ENCODE data around the gene ERN1. TPM values are rescaled to one million over a fixed set of nuclear protein-coding genes. Genes with fewer than 3 reads are reported as not detected.

Gene ERN1
- total and polyA plus RNA-seq, 2 of the 8 experiments (the other 6 are each of a cell fraction or from before 2014, with no cell fraction given), result 1.8 to 3.9 TPM

- no peak overlapping the region for H3K56ac ChIP-seq (replicated peaks; ENCODE audit: insufficient read length, low read depth, low read length)
- H4K5ac ChIP-seq (ENCODE audit: insufficient read length, low read depth, low read length), result no peak overlapping the region
- H4K8ac ChIP-seq (ENCODE audit: extremely low read depth, insufficient read depth, low read length), result no peak overlapping the region
- no peaks in the 10 kb centered on the region for H4K20me1 ChIP-seq (replicated peaks in 1 of 2; ENCODE audit: control insufficient read depth in 1 of 2, insufficient read depth in 2 of 2, low read length in 2 of 2)
- no peaks in the 10 kb centered on the region for H3K79me1 ChIP-seq (ENCODE audit: low read depth, low read length)
- no peak overlapping the region for H3K18ac ChIP-seq (ENCODE audit: extremely low read depth, low read length)
- H2BK12ac ChIP-seq (ENCODE audit: low read depth, low read length), result no peak overlapping the region
- H3K4me2 ChIP-seq (ENCODE audit: insufficient read depth in 1 of 2, low read depth in 2 of 2, low read length in 2 of 2), result no peak overlapping the region
- no peak overlapping the region for H2AK5ac ChIP-seq (ENCODE audit: low read depth, low read length)
- no peak overlapping the region for H2BK15ac ChIP-seq (ENCODE audit: low read length)
- H3K23ac ChIP-seq (ENCODE audit: insufficient read length), result no peak overlapping the region
- ChIA-PET CTCF (ENCODE audit: partially characterized antibody) (interaction anchor here (0.5 to 4.0 kb wide), 15 partner anchors 9 to 124 kb away, joined by 3 to 26 read pairs (median 4); partner anchors contain the start of genes CSHL1, GH1 and PRR29), POLR2A (ENCODE audit: partially characterized antibody) (interaction anchor here (0.6 to 1.4 kb wide), 3 partner anchors 8 to 760 kb away, joined by 3 read pairs; partner anchors contain the start of gene PRR29)
- H3K79me2 ChIP-seq (ENCODE audit: control insufficient read depth in 1 of 2, insufficient read depth in 2 of 2, low read length in 2 of 2), result no peaks in the 10 kb centered on the region
- no peak for FAIRE-seq
- H4K91ac ChIP-seq (replicated peaks; ENCODE audit: insufficient read length, low read length), result no peak overlapping the region
- H2BK20ac ChIP-seq (ENCODE audit: low read length), result no peak overlapping the region
- H3K27ac ChIP-seq (ENCODE audit: low read depth, low read length), result no peak overlapping the region
- peaks cover 0 to 12% (median 5%) of the 10 kb centered on the region in 4 experiments; a peak in 4 of 7 replicates for H3K4me1 ChIP-seq (replicated peaks in 1 of 4; ENCODE audit: control insufficient read depth in 3 of 4, insufficient read depth in 4 of 4, low read length in 3 of 4)
- no peak overlapping the region for H3K14ac ChIP-seq (ENCODE audit: insufficient read length)
- H2BK5ac ChIP-seq (ENCODE audit: low read depth, low read length), result no peak overlapping the region
- H3K27me3 ChIP-seq (replicated peaks in 1 of 4; ENCODE audit: control insufficient read depth in 3 of 4, extremely low read depth in 1 of 4, insufficient read depth in 3 of 4, low read length in 3 of 4), result no peaks in the 10 kb centered on the region
- no peak overlapping the region for H2BK120ac ChIP-seq (replicated peaks; ENCODE audit: low read depth, low read length)
- WGBS, 2 experiments (ENCODE audit: extremely low coverage in 1 of 2, insufficient coverage in 1 of 2, insufficient read length in 1 of 2, insufficient replicate concordance in 2 of 2, low coverage in 1 of 2, low lambda C conversion rate in 2 of 2, missing lambda C conversion rate in 1 of 2), result 93% methylated on average over 13 of the region's 13 CpGs; no CpG with 5 or more reads in 1 of the 2 experiments
- H3K4ac ChIP-seq (replicated peaks; ENCODE audit: insufficient read length, low read depth, low read length), result no peak overlapping the region
- H3K36me3 ChIP-seq (ENCODE audit: control insufficient read depth in 2 of 4, insufficient read depth in 4 of 4, low read length in 3 of 4), result no peaks in the 10 kb centered on the region
- H3K9ac ChIP-seq (replicated peaks in 1 of 4; ENCODE audit: extremely low read depth in 1 of 4, low read depth in 3 of 4, low read length in 3 of 4), result no peak overlapping the region
- no peak overlapping the region for H2AFZ ChIP-seq (ENCODE audit: low read length)
- no peak overlapping the region for H3K4me3 ChIP-seq (ENCODE audit: extremely low read depth in 1 of 4, insufficient read depth in 2 of 4, low read depth in 3 of 4, low read length in 4 of 4)
- H3K23me2 ChIP-seq (ENCODE audit: low read depth, low read length), result no peaks in the 10 kb centered on the region
- DNase-seq (ENCODE audit: low read depth in 1 of 2, low spot score in 2 of 2), result peak in 1 of 2 experiments; percentile 39
- H3K9me3 ChIP-seq (ENCODE audit: insufficient read depth in 2 of 2, low read depth in 1 of 2, low read length in 1 of 2), result no peaks in the 10 kb centered on the region
- TF ChIP-seq PHF8 (conservative IDR thresholded peaks at IDR 0.05; ENCODE audit: low read depth, low read length) (no peak), FOSL1 (IDR thresholded peaks at IDR 0.05; ENCODE audit: insufficient read depth, low read depth, low read length) (no peak), CTCF (IDR thresholded peaks at IDR 0.05; ENCODE audit: control extremely low read depth in 1 of 3, insufficient read depth in 1 of 3, low read depth in 1 of 3, low read length in 3 of 3) (no peak), SP4 (IDR thresholded peaks at IDR 0.05; ENCODE audit: low read length) (no peak)
Observed at GRCh38 chr17:64006361-64007088, 123.4 kb downstream of the ERN1 start.
